Activated T-cell treated with anti-CD3 and anti-CD28 coated beads, Interleukin-2, amount 50 U/mL, for 24 hours (primary cell): ENCODE results near the gene GNAZ.

Experiments
- DNase-seq: peaks from one replicate; pipeline ENCODE4 v3.0.0-alpha.2; 2020
- H3K27ac Mint-ChIP-seq: 2 replicates; pipeline ENCODE4 v1.8.0; 2020; ENCODE audit warnings: mild to moderate bottlenecking, mixed read lengths
- H3K27me3 Mint-ChIP-seq: 2 replicates; pipeline ENCODE4 v1.8.0; 2020; ENCODE audit warnings: mixed read lengths
- H3K36me3 Mint-ChIP-seq: 2 replicates; pipeline ENCODE4 v1.8.0; 2020; ENCODE audit warnings: low read depth, mixed read lengths
- H3K4me1 Mint-ChIP-seq: 2 replicates; pipeline ENCODE4 v1.8.0; 2020; ENCODE audit warnings: low read depth, mixed read lengths
- H3K4me3 Mint-ChIP-seq: 2 replicates; pipeline ENCODE4 v1.8.0; 2020; ENCODE audit warnings: mild to moderate bottlenecking, moderate library complexity, mixed read lengths
- H3K9me3 Mint-ChIP-seq: 2 replicates; pipeline ENCODE4 v1.8.0; 2020; ENCODE audit warnings: mixed read lengths

GNAZ gene

DNA sequence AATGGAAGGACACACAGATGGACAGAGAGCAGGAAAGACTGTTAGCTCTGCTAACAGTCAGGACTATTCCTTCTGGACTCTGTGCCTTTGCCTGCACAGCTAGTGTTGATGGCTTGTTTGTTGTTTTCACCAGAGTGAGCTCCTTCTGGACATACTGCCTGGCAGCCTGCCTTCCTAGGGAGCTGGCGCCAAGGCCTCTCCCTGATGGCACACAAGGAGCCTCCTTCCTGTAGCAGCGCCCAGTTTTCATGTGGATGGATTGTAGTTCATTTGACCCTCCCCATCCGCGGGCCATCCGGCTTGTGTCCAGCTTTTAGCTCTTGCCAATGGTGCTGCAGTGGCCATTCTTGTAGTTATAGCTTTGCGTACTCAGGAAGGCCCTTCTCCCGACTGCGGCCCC, 93.3 kb downstream of the GNAZ start:
- Mint-ChIP-seq H3K36me3 (no peaks in the 10 kb centered on the region), H3K4me3 (no peak overlapping the region), H3K4me1 (no peaks in the 10 kb centered on the region), H3K27ac (no peak overlapping the region), H3K9me3 (no peaks in the 10 kb centered on the region), H3K27me3 (no peaks in the 10 kb centered on the region)
- DNase-seq = no peak

DNA sequence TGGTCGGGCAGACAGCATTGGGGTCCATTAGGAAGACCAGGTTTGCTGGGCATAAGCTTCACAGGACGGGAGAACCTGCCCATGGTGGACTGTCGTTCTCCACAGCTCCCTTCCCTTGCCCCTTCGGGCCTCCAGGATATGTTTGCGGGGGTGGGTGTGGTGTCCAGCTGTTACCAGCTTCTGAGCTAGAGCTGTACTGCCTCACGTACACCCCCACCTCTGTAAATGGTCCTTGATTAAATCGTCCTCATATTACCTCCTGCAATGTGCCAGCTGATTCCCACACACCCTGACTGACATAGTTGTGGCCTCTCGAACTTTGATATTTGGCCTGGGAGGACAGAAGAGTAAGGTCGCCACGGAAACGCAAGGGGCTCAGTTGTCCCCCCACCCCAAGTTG, 93.8 kb downstream of the GNAZ start:
- Mint-ChIP-seq H3K4me1 (no peaks in the 10 kb centered on the region), H3K9me3 (no peaks in the 10 kb centered on the region), H3K4me3 (no peak overlapping the region), H3K27me3 (no peaks in the 10 kb centered on the region), H3K36me3 (no peaks in the 10 kb centered on the region), H3K27ac (no peak overlapping the region)
- DNase-seq = no peak

DNA sequence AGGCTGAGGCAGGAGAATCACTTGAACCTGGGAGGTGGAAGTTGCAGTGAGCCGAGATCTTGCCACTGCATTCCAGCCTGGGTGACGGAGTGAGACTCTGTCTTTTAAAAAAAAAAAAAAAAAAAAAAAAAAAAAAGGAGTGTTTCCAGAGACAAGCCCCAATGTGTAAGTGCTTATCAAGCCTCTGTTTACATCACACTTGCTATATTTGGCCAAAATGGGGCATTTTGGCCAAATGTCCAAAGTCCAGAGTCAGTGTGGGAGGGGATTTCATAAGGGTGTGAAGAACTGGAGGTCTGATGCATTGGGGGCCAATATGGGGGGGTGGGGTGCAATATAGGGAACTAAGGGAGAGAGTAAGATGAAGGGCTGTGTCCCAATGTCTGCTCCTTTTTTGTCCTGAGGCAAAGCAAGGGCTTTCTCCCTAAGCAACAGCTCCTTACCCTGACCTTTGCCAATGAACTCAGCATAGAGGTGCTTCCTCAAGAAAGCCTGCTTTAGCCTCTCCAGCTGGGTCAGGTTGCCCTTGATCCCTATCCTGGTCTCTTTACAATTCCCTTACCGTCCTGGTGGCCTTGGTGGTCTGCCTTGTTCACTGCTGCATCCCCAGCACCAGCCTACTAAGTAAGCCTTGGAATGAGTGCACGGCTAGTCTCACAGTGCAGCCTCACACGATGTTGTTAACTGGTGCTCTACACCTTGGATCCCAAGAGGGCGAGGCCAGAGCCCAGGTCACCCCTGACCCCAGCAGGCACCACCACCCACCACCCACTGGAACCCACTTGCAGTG, 95.9 kb downstream of the GNAZ start:
- H3K4me1 Mint-ChIP-seq = no peaks in the 10 kb centered on the region
- no peak overlapping the region for H3K27ac Mint-ChIP-seq

DNA sequence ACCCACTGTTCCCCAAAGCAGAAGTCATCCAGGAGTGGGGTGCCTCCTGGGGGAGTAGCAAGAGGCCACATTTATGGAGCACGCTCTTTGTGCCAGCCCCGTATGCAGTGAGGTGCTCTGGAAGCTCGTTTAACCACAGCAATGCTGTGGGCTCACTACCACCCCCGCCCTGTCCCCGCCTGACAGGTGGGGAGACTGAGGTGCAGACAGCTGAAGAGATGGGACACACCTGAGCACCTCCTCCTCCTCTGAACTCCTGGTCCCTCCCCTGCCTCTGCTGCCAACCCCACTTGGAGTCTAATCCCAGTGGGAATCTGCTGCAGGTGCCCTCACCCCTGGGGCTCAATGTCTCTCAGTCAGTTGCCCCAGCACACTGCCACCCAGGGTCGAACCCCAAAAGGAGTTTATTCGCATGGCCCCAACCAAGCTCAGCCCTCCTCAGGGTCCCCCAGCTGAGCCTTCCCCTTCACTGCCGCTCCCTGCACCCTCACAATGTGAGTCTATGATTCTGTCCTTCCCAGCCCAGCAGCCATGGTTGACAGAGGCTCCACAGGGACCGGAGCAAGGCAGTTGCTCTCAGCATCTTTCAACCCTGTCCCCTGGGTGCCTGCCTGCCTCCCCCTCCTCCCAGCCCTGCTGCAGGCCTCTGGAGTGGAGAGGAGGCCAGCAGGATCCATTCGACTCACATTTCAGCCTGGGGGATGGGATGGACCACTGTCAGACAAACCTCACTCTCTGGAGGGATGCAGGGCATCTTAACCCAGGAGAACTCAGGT, 96.7 kb downstream of the GNAZ start:
- Mint-ChIP-seq H3K4me3 (no peak overlapping the region), H3K27ac (no peak overlapping the region)

More for the DNA sequence above, 95.9 kb downstream of the GNAZ start:
- H3K36me3 Mint-ChIP-seq = no peaks in the 10 kb centered on the region
- no peaks in the 10 kb centered on the region for H3K9me3 Mint-ChIP-seq
- H3K27me3 Mint-ChIP-seq = no peaks in the 10 kb centered on the region
- no peak overlapping the region for H3K4me3 Mint-ChIP-seq
- DNase-seq = no peak

DNA sequence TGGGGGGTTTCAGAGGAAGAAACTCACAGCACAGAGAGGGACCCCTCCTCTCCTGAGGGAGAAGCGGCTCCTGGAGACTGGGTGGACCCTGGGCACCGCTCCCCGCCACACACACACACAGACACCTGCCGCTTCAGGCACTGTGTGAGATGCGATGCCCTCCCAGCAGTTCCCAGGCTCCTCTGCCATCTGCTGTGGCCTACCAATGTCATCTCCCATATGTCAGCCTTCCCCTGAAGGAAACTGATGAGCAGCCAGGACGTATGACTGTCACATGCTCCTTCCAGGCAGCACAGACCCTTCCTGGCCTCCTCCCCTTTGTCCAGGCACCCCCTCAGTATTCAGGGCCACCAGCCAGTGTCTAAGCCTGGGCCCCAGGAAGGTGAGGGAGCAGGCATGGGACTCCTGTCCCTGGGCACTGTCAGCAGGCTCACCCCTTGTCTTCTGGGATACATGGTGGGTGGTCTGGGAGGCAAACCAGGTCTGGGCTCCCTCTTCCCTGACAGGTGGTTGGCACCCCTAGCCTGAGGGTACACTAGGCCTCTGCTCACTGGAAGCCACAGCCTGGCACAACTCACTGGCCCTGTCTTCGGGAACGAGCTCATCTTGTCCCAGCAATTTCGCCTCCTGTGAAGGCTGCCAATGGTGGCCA, 98.2 kb downstream of the GNAZ start:
- no peak for DNase-seq
- no peaks in the 10 kb centered on the region for H3K36me3 Mint-ChIP-seq
- no peaks in the 10 kb centered on the region for H3K9me3 Mint-ChIP-seq
- no peak overlapping the region for H3K4me3 Mint-ChIP-seq
- H3K27ac Mint-ChIP-seq = no peak overlapping the region
- H3K4me1 Mint-ChIP-seq = no peaks in the 10 kb centered on the region
- no peaks in the 10 kb centered on the region for H3K27me3 Mint-ChIP-seq

More for the DNA sequence above, 96.7 kb downstream of the GNAZ start:
- Mint-ChIP-seq H3K9me3 (no peaks in the 10 kb centered on the region), H3K36me3 (no peaks in the 10 kb centered on the region), H3K27me3 (no peaks in the 10 kb centered on the region), H3K4me1 (no peaks in the 10 kb centered on the region)
- DNase-seq = no peak

DNA sequence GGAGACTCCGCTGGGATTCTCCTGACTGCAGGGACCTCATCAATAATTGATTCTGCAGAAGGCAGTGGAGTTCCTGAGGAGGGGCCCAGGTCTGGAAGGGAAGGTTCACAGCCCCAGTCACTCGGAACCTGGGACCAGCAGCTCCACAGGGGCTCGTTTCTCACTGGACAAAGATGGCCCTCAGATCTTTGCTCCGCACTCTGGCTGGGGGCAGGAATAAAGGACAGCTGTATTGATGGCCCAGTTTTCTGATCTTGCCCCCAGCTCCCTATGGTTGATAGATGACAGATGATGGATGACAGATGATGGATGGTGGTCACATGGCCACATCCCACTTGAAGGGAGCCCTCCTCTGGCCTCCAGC, 98.7 kb downstream of the GNAZ start:
- peaks cover 2% of the 10 kb centered on the region for H3K4me1 Mint-ChIP-seq
- H3K36me3 Mint-ChIP-seq = no peaks in the 10 kb centered on the region
- H3K4me3 Mint-ChIP-seq = no peak overlapping the region
- no peak overlapping the region for H3K27ac Mint-ChIP-seq
- no peak for DNase-seq
- no peaks in the 10 kb centered on the region for H3K27me3 Mint-ChIP-seq
- H3K9me3 Mint-ChIP-seq = no peaks in the 10 kb centered on the region
